Measurements from ENCODE around the gene CT45A1. TPM values are rescaled to one million over a fixed set of nuclear protein-coding genes. Genes with fewer than 3 reads are reported as not detected.

CT45A1 gene
- total and polyA plus RNA-seq, 2 donors (not counting 3 experiments of a cell fraction or from before 2014, with no cell fraction given): not detected

GRCh38 chrX:135698924-135699323 is 14.5 kb upstream of the CT45A1 start:
- Histone ChIP-seq H3K4me2 (ENCODE audit: insufficient read depth, low read length) (no peak overlapping the region), H3K27ac (ENCODE audit: insufficient read depth, low read depth, low read length) (no peak overlapping the region), H3K36me3 (ENCODE audit: control insufficient read depth in 2 of 2, extremely low read depth in 1 of 2, insufficient read depth in 2 of 2, low read length in 2 of 2) (no peaks in the 10 kb centered on the region), H3K79me2 (ENCODE audit: control insufficient read depth, insufficient read depth, low read length) (no peaks in the 10 kb centered on the region), H3K4me3 (replicated peaks in 1 of 3; ENCODE audit: insufficient read depth in 1 of 3, low read depth in 1 of 3, low read length in 3 of 3) (no peak overlapping the region), H3K9me3 (replicated peaks; ENCODE audit: control insufficient read depth, insufficient read depth, low read length) (no peaks in the 10 kb centered on the region), H3K9me1 (replicated peaks; ENCODE audit: control insufficient read depth, extremely low read depth, insufficient read depth, low read length) (no peaks in the 10 kb centered on the region), H2AFZ (ENCODE audit: low read depth, low read length) (no peak overlapping the region), H4K20me1 (replicated peaks; ENCODE audit: control insufficient read depth, extremely low read depth, insufficient read depth, low read length) (no peaks in the 10 kb centered on the region), H3K9ac (replicated peaks; ENCODE audit: extremely low read depth, insufficient read depth, low read length) (no peak overlapping the region), H3K27me3 (ENCODE audit: control insufficient read depth in 2 of 2, insufficient read depth in 2 of 2, low read length in 2 of 2) (no peaks in the 10 kb centered on the region), H3K4me1 (ENCODE audit: control insufficient read depth, extremely low read depth, insufficient read depth, low read length) (no peaks in the 10 kb centered on the region)
- FAIRE-seq (no peak), DNase-seq (ENCODE audit: low read depth, low spot score) (no peak)
- ChIA-PET CTCF (no interaction called here), POLR2A (no interaction called here)
- intact Hi-C loops (cut with micrococcal nuclease) (no loop called here), dilution Hi-C loops (cut with MboI; ENCODE audit: extremely low pct_ligation_motif_present, low sequenced_read_pairs) (no loop called here)
- no TSS peak for BruUV-seq (replicated peaks)
- TF ChIP-seq POLR2A (IDR thresholded peaks at IDR 0.05; ENCODE audit: low read depth, low read length) (no peak), FOS (IDR thresholded peaks at IDR 0.05; ENCODE audit: borderline replicate concordance, insufficient read depth, low read length) (no peak), MAX (IDR thresholded peaks at IDR 0.05; ENCODE audit: insufficient read depth, insufficient read length) (no peak), EZH2 (IDR thresholded peaks at IDR 0.05; ENCODE audit: borderline replicate concordance, low read depth, low read length, severe bottlenecking) (no peak), MYC (IDR thresholded peaks at IDR 0.05; ENCODE audit: low read depth, low read length) (no peak), POLR2AphosphoS5 (IDR thresholded peaks at IDR 0.05; ENCODE audit: insufficient read depth, low read depth, low read length) (no peak), JUN (IDR thresholded peaks at IDR 0.05; ENCODE audit: borderline replicate concordance, insufficient read depth, insufficient read length, low read depth) (no peak), CTCF (IDR thresholded peaks at IDR 0.05; ENCODE audit: extremely low read depth in 1 of 2, insufficient read depth in 1 of 2, low read depth in 1 of 2, low read length in 2 of 2) (no peak), GATA2 (IDR thresholded peaks at IDR 0.05; ENCODE audit: insufficient read depth, insufficient read length, low read depth, low read length) (no peak)
